Measurements from ENCODE around the gene GSG1L. TPM values are rescaled to one million over a fixed set of nuclear protein-coding genes. Genes with fewer than 3 reads are reported as not detected.

The GSG1L gene
- total RNA-seq, 1 donor from 2014 or later = not detected

GRCh38 chr16:27847030-27847550 is 216.4 kb downstream of the GSG1L start:
- intact Hi-C loops (cut with micrococcal nuclease) = no loop called here

GRCh38 chr16:27844826-27845225 is 218.7 kb downstream of the GSG1L start:
- intact Hi-C loops (cut with micrococcal nuclease) = no loop called here
- peaks cover 1% of the 10 kb centered on the region for H3K27me3 Mint-ChIP-seq
- H3K36me3 Mint-ChIP-seq (ENCODE audit: low read depth) = no peaks in the 10 kb centered on the region
- H3K9me3 Mint-ChIP-seq = no peaks in the 10 kb centered on the region
- H3K4me1 Mint-ChIP-seq = no peaks in the 10 kb centered on the region
- no peak overlapping the region for H3K4me3 Mint-ChIP-seq
- H3K27ac Mint-ChIP-seq = no peak overlapping the region
- no peak for DNase-seq

More at GRCh38 chr16:27847030-27847550, 216.4 kb downstream of the GSG1L start:
- no peaks in the 10 kb centered on the region for H3K4me1 Mint-ChIP-seq
- no peaks in the 10 kb centered on the region for H3K36me3 Mint-ChIP-seq (ENCODE audit: low read depth)
- no peak overlapping the region for H3K4me3 Mint-ChIP-seq
- DNase-seq = no peak
- H3K27ac Mint-ChIP-seq = no peak overlapping the region
- H3K27me3 Mint-ChIP-seq = peaks cover 5% of the 10 kb centered on the region
- no peaks in the 10 kb centered on the region for H3K9me3 Mint-ChIP-seq

DNA sequence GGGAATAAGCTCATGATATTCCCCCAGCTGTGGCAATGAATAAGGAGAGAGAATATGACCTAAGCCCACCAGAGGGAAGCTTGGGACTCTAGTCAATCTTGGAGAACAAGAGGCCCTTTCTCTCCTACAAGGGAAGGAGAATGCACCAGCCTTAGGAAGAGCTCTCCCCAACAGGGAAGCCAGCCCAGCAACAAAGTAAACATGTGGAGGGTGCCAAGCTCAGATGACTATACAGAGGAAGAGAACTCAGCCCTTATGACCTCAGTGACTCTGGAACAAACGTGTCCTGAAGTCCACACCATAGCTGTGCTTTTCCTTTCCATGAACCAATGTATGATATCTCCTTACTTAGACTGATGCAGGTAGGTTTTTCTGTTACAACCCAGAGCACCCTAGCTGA is 219.7 kb downstream of the GSG1L start:
- no peaks in the 10 kb centered on the region for H3K27me3 Mint-ChIP-seq
- no peaks in the 10 kb centered on the region for H3K36me3 Mint-ChIP-seq (ENCODE audit: low read depth)
- no peaks in the 10 kb centered on the region for H3K4me1 Mint-ChIP-seq
- no peak overlapping the region for H3K27ac Mint-ChIP-seq
- DNase-seq = no peak
- no peaks in the 10 kb centered on the region for H3K9me3 Mint-ChIP-seq
- H3K4me3 Mint-ChIP-seq = no peak overlapping the region
- intact Hi-C loops (cut with micrococcal nuclease) = no loop called here

GRCh38 chr16:27841911-27842310 is 221.6 kb downstream of the GSG1L start:
- H3K36me3 Mint-ChIP-seq (ENCODE audit: low read depth) = no peaks in the 10 kb centered on the region
- intact Hi-C loops (cut with micrococcal nuclease) = no loop called here
- H3K27ac Mint-ChIP-seq = no peak overlapping the region
- DNase-seq = no peak
- no peak overlapping the region for H3K4me3 Mint-ChIP-seq
- H3K9me3 Mint-ChIP-seq = no peaks in the 10 kb centered on the region
- H3K27me3 Mint-ChIP-seq = peaks cover 4% of the 10 kb centered on the region
- no peaks in the 10 kb centered on the region for H3K4me1 Mint-ChIP-seq

- H3K36me3 Mint-ChIP-seq (ENCODE audit: low read depth) = no peaks in the 10 kb centered on the region
- intact Hi-C loops (cut with micrococcal nuclease) = no loop called here
These were observed 222.3 kb downstream of the GSG1L start for GRCh38 chr16:27841061-27841801.

GRCh38 chr16:27840311-27841060 is 223.0 kb downstream of the GSG1L start:
- Mint-ChIP-seq H3K27ac (no peak overlapping the region), H3K4me3 (no peak overlapping the region), H3K4me1 (no peaks in the 10 kb centered on the region), H3K27me3 (peaks cover 12% of the 10 kb centered on the region), H3K9me3 (no peaks in the 10 kb centered on the region), H3K36me3 (ENCODE audit: low read depth) (no peaks in the 10 kb centered on the region)
- no peak for DNase-seq
- intact Hi-C loops (cut with micrococcal nuclease) = no loop called here

More at GRCh38 chr16:27841061-27841801, 222.3 kb downstream of the GSG1L start:
- Mint-ChIP-seq H3K27me3 (peaks cover 9% of the 10 kb centered on the region), H3K4me1 (no peaks in the 10 kb centered on the region), H3K27ac (no peak overlapping the region), H3K4me3 (no peak overlapping the region), H3K9me3 (no peaks in the 10 kb centered on the region)
- DNase-seq = no peak

GRCh38 chr16:27839419-27839818 is 224.1 kb downstream of the GSG1L start:
- Mint-ChIP-seq H3K27ac (no peak overlapping the region), H3K27me3 (peaks cover 20% of the 10 kb centered on the region), H3K9me3 (no peaks in the 10 kb centered on the region), H3K36me3 (ENCODE audit: low read depth) (no peaks in the 10 kb centered on the region), H3K4me3 (no peak overlapping the region), H3K4me1 (no peaks in the 10 kb centered on the region)
- intact Hi-C loops (cut with micrococcal nuclease) = no loop called here
- no peak for DNase-seq

GRCh38 chr16:27838536-27839175 is 224.9 kb downstream of the GSG1L start:
- Mint-ChIP-seq H3K4me1 (no peaks in the 10 kb centered on the region), H3K27ac (no peak overlapping the region), H3K4me3 (no peak overlapping the region), H3K36me3 (ENCODE audit: low read depth) (no peaks in the 10 kb centered on the region), H3K27me3 (peaks cover 20% of the 10 kb centered on the region), H3K9me3 (no peaks in the 10 kb centered on the region)
- no peak for DNase-seq
- intact Hi-C loops (cut with micrococcal nuclease) = no loop called here

GRCh38 chr16:27829975-27830374 is 233.5 kb downstream of the GSG1L start:
- intact Hi-C loops (cut with micrococcal nuclease) = no loop called here
- DNase-seq = no peak
- Mint-ChIP-seq H3K27ac (no peak overlapping the region), H3K4me3 (no peak overlapping the region), H3K36me3 (ENCODE audit: low read depth) (no peaks in the 10 kb centered on the region), H3K9me3 (no peaks in the 10 kb centered on the region), H3K27me3 (peaks cover 8% of the 10 kb centered on the region), H3K4me1 (no peaks in the 10 kb centered on the region)

- Mint-ChIP-seq H3K4me1 (no peaks in the 10 kb centered on the region), H3K36me3 (ENCODE audit: low read depth) (no peaks in the 10 kb centered on the region), H3K9me3 (no peaks in the 10 kb centered on the region), H3K27me3 (peaks cover 4% of the 10 kb centered on the region), H3K27ac (no peak overlapping the region), H3K4me3 (no peak overlapping the region)
- intact Hi-C loops (cut with micrococcal nuclease) = no loop called here
- no peak for DNase-seq
These were observed 234.8 kb downstream of the GSG1L start for GRCh38 chr16:27828671-27829070.

GRCh38 chr16:27827765-27828164 is 235.7 kb downstream of the GSG1L start:
- no peaks in the 10 kb centered on the region for H3K9me3 Mint-ChIP-seq
- H3K27me3 Mint-ChIP-seq = peaks cover 4% of the 10 kb centered on the region
- H3K4me3 Mint-ChIP-seq = no peak overlapping the region
- no peak overlapping the region for H3K27ac Mint-ChIP-seq
- no peaks in the 10 kb centered on the region for H3K4me1 Mint-ChIP-seq
- no peaks in the 10 kb centered on the region for H3K36me3 Mint-ChIP-seq (ENCODE audit: low read depth)
- DNase-seq = no peak
- intact Hi-C loops (cut with micrococcal nuclease) = no loop called here

- Mint-ChIP-seq H3K4me3 (no peak overlapping the region), H3K9me3 (no peaks in the 10 kb centered on the region), H3K27me3 (peaks cover 3% of the 10 kb centered on the region), H3K27ac (no peak overlapping the region), H3K36me3 (ENCODE audit: low read depth) (no peaks in the 10 kb centered on the region), H3K4me1 (no peaks in the 10 kb centered on the region)
- DNase-seq = no peak
- intact Hi-C loops (cut with micrococcal nuclease) = no loop called here
These were observed 236.6 kb downstream of the GSG1L start for GRCh38 chr16:27826893-27827289.

- no peaks in the 10 kb centered on the region for H3K9me3 Mint-ChIP-seq
- intact Hi-C loops (cut with micrococcal nuclease) = no loop called here
- no peak for DNase-seq
These were observed 237.2 kb downstream of the GSG1L start for GRCh38 chr16:27826081-27826892.

More at GRCh38 chr16:27826081-27826892, 237.2 kb downstream of the GSG1L start:
- H3K36me3 Mint-ChIP-seq (ENCODE audit: low read depth) = no peaks in the 10 kb centered on the region
- no peaks in the 10 kb centered on the region for H3K27me3 Mint-ChIP-seq
- H3K4me3 Mint-ChIP-seq = no peak overlapping the region
- H3K27ac Mint-ChIP-seq = no peak overlapping the region
- no peaks in the 10 kb centered on the region for H3K4me1 Mint-ChIP-seq
